Stimulated activated CD8-positive, alpha-beta memory T cell treated with anti-CD3 and anti-CD28 coated beads, Interleukin-4, amount 100 ng/mL, for 1 hour (primary cell): ENCODE results near the gene UBA52.

Source experiments
- DNase-seq, 2 donors: peaks; one replicate each; pipeline ENCODE4 v3.0.0-alpha.2; 2020; ENCODE audit warnings: low read depth in 2 of 2, low spot score in 1 of 2

The UBA52 gene

GRCh38 chr19:18551631-18552030 lies 20.0 kb upstream of the UBA52 start:
- DNase-seq: no peak

GRCh38 chr19:18557411-18558201 lies 14.1 kb upstream of the UBA52 start, which contains the start of gene KXD1:
KXD1 (plus strand) TSS chr19:18557870; CDS start chr19:18562057, 4,187 bp downstream.
- DNase-seq: peak; percentile 95 to 96

GRCh38 chr19:18558202-18558555 lies 13.5 kb upstream of the UBA52 start:
- no peak for DNase-seq

GRCh38 chr19:18558604-18559003 lies 13.1 kb upstream of the UBA52 start:
- DNase-seq: no peak

- no peak for DNase-seq
Observed at GRCh38 chr19:18559685-18560084, 12.0 kb upstream of the UBA52 start.

- no peak for DNase-seq
Observed at GRCh38 chr19:18562086-18562485, 9.6 kb upstream of the UBA52 start.

- no peak for DNase-seq
Observed at GRCh38 chr19:18566953-18567352, 4.7 kb upstream of the UBA52 start.

GRCh38 chr19:18568367-18568766 lies 3.3 kb upstream of the UBA52 start:
- no peak for DNase-seq

- DNase-seq: no peak
Observed at GRCh38 chr19:18574691-18575291, 3.1 kb downstream of the UBA52 start.

- no peak for DNase-seq
Observed at GRCh38 chr19:18576383-18576782, 4.7 kb downstream of the UBA52 start.

GRCh38 chr19:18577365-18577914 lies 5.8 kb downstream of the UBA52 start:
- no peak for DNase-seq

GRCh38 chr19:18580311-18580710 lies 8.7 kb downstream of the UBA52 start:
- no peak for DNase-seq

GRCh38 chr19:18586306-18586705 lies 14.6 kb downstream of the UBA52 start:
- no peak for DNase-seq

- DNase-seq: no peak
Observed at GRCh38 chr19:18587561-18587960, 15.9 kb downstream of the UBA52 start.

GRCh38 chr19:18587962-18588610 lies 16.4 kb downstream of the UBA52 start:
- no peak for DNase-seq

GRCh38 chr19:18588611-18589379 lies 17.1 kb downstream of the UBA52 start, which contains the start of gene REX1BD:
REX1BD (plus strand) TSS chr19:18588798; CDS start chr19:18588802, 4 bp downstream.
- DNase-seq: peak; percentile 66 to 77

GRCh38 chr19:18589380-18590272 lies 18.0 kb downstream of the UBA52 start:
- peak in 1 of 2 donors; percentile 38 for DNase-seq

GRCh38 chr19:18590273-18591272 lies 18.9 kb downstream of the UBA52 start:
- DNase-seq: no peak
